NCI-H345 (cell line): ENCODE results near the gene NTRK2.

ENCODE experiments used
- DNase-seq: peaks from one replicate; lab custom pipeline; 2025; lab: John Stamatoyannopoulos, UW

NTRK2 gene

GRCh38 chr9:85021686-85022085 is 352.2 kb downstream of the NTRK2 start:
- no peak for DNase-seq

- no peak for DNase-seq
Observed at GRCh38 chr9:85024374-85024773, 354.8 kb downstream of the NTRK2 start.

- no peak for DNase-seq
Observed at GRCh38 chr9:85025638-85026037, 356.1 kb downstream of the NTRK2 start.

- no peak for DNase-seq
Observed at GRCh38 chr9:85027870-85028269, 358.3 kb downstream of the NTRK2 start.

DNA sequence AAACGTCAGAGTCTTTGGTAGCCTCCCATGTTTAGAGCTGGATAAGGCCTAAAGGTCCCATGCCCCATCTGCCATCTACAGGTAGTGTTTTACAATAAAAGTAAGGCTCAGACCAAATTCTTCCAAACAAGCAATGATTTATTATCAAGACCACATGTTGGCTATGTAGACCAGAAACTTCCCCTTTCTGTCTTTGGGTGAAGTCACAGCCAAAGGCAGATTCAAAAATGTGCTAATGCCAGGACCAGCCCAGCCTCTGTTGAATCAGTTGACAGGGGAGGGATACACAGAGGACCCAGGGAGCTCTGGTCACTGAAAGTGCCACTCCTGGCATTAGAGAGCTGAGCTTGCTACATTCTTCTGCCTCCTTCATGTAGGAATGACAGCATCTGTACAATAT is 360.8 kb downstream of the NTRK2 start:
- no peak for DNase-seq

GRCh38 chr9:85036496-85036895 is 367.0 kb downstream of the NTRK2 start:
- DNase-seq, result no peak

GRCh38 chr9:85038061-85038460 is 368.5 kb downstream of the NTRK2 start:
- no peak for DNase-seq

DNA sequence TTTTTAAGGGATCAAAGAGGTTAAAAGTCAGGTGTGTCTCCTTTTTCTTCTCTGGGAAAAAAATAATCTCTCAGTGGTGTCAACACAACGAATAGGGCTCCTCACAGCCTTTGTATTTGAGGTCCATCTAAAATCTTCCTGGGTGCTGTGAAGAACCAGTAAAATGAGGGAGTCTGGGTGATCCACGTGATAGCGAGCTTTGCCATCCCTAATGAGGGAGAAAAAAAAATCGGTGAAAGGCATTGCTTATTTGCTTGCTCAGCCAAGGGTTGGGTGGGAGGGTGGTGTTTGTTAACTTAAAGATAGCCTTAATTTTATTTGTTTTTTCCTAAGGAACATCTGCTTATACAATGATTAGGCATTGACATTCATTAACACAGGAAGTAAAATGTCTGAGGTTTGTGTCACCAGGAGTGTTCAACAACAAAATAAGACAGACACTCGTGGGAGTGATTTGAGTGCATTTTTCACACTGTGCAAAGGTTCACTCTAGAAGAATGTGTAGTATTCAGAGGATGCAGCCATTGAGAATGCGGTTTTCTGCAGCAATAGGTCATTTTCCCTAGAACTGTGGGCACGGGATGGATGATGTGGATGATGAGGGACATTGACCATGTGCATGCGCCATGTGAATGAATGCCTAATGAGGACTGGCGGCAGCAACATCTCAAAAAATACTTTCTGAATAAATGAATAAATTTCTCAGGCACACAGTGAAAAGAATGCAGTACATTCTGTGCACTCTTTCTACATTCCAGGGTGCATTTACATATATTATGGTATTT is 369.5 kb downstream of the NTRK2 start:
- DNase-seq, result no peak

- DNase-seq, result no peak
Observed at GRCh38 chr9:85040146-85040545, 370.6 kb downstream of the NTRK2 start.

DNA sequence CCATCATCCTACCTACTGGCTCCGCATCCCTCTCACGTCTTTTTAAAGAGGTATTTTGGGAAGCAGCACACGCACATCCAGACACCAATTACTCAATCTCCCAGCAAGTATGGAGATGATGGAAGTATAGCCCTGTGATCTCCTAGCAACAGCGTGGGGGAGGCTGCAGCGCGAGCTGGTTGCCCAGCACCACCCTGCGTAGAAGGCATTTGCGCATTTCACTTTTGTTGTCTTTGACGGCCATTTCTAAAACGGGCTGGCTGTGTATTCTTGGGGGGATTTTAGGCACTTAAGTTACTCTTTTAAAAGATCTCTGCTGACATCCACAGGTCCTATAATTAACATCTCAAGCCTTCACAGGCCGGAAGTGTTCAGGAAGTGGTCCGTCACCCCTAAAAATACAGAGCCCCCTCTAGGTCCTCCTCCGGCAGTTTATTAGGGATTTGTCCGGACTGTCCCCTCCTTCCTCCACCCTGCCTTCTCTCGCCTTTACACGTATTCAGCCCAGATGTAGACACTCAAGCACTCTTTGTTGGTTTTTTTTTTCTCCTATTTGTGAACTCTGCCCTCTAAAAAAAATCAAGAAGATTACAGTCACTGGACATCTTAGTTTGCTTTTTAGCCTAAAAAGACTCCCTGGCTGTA is 371.4 kb downstream of the NTRK2 start:
- DNase-seq, result no peak

DNA sequence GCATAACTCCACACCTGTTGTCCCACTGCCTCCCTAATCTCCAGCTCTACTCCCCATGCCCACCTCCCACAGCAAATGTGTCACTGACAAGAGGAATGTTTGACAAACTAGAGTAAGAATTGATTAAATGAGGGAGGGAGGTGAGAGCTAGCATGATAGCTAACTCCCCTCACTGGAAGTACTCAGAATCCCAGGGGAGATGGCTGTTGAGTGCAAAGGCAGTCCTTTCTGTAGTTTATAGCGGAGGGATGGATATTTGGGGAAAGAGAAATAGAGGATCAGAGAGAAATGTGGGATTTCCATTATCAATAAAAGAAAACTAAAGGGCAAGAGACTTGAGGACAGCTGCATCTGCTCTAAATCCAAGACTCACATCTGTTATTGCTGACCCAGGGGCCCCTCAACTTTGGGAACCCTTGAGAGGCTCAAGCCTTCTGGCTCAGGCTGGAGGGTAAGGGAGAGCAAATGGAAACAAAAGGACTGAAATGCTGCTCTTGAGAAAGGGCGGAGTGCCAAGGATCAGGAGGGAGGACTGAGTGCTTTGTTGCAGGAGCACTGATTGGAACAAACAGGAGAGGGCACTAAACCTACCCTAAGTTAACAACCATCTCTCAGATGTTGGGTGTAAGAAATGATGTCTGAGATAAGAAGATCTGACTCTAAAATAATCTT is 372.1 kb downstream of the NTRK2 start:
- DNase-seq, result no peak

- DNase-seq, result no peak
Observed at GRCh38 chr9:85042981-85043647, 373.6 kb downstream of the NTRK2 start.

DNA sequence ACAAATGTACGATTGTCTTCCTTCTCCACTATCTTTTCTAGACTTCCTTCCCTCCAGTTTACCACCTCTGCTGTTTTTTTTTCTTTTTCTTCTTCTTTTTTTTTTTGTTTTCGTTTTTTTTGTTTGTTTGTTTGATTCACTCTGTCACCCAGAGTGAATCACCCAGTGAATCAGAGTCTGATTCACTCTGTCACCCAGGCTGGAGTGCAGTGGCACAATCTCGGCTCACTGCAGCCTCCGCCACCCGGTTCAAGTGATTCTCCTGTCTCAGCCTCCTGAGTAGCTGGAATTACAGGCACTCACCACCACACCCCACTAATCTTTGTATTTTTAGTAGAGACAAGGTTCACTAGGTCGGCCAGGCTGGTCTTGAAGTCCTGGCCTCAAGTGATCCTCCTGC is 375.7 kb downstream of the NTRK2 start:
- no peak for DNase-seq

- DNase-seq, result no peak
Observed at GRCh38 chr9:85046475-85046874, 376.9 kb downstream of the NTRK2 start.

GRCh38 chr9:85053206-85053786 is 383.8 kb downstream of the NTRK2 start:
- DNase-seq, result no peak

- DNase-seq, result no peak
Observed at GRCh38 chr9:85054017-85054416, 384.5 kb downstream of the NTRK2 start.

DNA sequence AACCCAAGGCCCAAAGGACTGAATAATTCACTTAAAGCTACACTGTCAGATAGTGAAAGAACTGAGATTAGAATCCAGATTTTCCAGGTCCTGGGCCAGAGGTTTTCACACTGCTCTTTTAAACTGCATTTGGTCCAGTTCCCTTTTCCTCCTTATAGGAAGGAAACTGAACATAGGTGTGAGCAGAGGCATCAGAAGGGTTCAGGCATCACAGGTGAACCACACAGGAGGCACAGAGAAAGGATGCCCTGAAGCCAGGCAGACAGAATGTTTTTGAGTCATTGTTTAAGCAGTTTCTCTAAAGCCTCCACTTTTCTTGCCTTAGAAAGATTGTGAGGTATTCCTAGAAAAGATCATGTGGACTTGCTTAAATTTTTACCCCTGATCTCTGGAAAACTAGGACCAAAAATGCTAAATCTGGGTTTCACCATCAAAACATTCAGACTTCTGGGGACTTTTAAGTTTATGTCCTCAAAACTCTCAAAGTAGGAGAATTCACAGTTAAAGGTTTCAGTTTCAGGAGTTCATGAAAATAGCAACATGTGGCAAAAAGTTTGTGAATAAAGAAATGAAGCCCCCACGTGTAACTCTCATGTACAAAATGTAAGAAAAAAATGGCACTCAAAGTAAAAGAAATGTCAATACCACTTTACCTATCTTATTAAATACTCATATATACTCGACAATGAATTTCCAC is 386.1 kb downstream of the NTRK2 start:
- no peak for DNase-seq

- no peak for DNase-seq
Observed at GRCh38 chr9:85056203-85056572, 386.7 kb downstream of the NTRK2 start.

GRCh38 chr9:85061969-85062368 is 392.4 kb downstream of the NTRK2 start:
- DNase-seq, result no peak

DNA sequence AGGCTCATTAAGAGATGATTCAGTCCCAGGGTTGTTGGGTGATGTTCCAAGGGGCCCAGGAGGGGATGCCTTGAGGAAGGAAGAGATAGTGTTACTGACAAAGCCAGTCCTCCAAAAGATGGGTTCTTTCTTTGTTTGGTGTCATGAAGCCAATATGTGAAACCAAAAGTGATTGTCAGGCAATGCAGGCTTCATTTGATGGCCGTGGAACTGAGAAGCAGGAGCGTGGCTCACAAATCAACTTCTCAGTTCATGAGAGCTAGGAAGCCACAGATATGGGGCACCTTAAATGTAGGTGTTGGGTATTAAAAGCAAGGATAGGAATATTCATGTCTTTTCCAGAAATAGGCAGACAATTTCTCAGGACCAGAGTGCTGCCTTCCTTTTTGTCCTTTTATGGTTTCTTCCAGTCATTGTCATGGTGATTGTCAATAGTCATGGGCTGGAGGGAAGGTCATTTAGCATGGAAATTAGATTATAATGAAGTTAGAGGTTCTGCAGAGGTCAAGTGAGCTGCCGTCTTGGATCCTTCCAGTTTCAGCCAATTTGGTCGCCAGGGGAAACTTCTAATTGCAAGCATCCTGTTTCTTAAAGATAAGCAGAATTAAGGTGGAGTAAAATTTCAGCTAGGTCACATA is 393.0 kb downstream of the NTRK2 start:
- DNase-seq, result no peak

GRCh38 chr9:85064811-85065371 is 395.4 kb downstream of the NTRK2 start:
- no peak for DNase-seq
